Measurements from ENCODE around the gene RIMS4.
A peak's percentile ranks its signal among the peaks of the same experiment; 100 is the strongest.
"Not testable (repeated sequence)": the region's sequence is repeated elsewhere in the genome, so short reads cannot be mapped to it uniquely, and the experiment has no call there.

RIMS4 gene

GRCh38 chr20:44790638-44791393 lies 19.5 kb downstream of the RIMS4 start:
- DNase-seq = no peak

GRCh38 chr20:44788706-44789456 lies 21.5 kb downstream of the RIMS4 start:
- no peak for DNase-seq

GRCh38 chr20:44787299-44787698 lies 23.0 kb downstream of the RIMS4 start:
- no peak for DNase-seq

- DNase-seq = no peak
Observed at GRCh38 chr20:44785768-44786167, 24.6 kb downstream of the RIMS4 start.

- no peak for DNase-seq
Observed at GRCh38 chr20:44784688-44785087, 25.7 kb downstream of the RIMS4 start.

- DNase-seq = no peak
Observed at GRCh38 chr20:44781791-44782190, 28.6 kb downstream of the RIMS4 start.

GRCh38 chr20:44781118-44781517 lies 29.2 kb downstream of the RIMS4 start:
- no peak for DNase-seq

- DNase-seq = peak; percentile 7
Observed at GRCh38 chr20:44780226-44780625, 30.1 kb downstream of the RIMS4 start.

GRCh38 chr20:44776980-44777379 lies 33.4 kb downstream of the RIMS4 start:
- no peak for DNase-seq

GRCh38 chr20:44773070-44773829 lies 37.1 kb downstream of the RIMS4 start:
- DNase-seq = no peak

GRCh38 chr20:44772636-44773035 lies 37.7 kb downstream of the RIMS4 start:
- no peak for DNase-seq

- no peak for DNase-seq
Observed at GRCh38 chr20:44771172-44771535, 39.2 kb downstream of the RIMS4 start.

GRCh38 chr20:44770484-44771171 lies 39.7 kb downstream of the RIMS4 start:
- DNase-seq = no peak

GRCh38 chr20:44769481-44769863 lies 40.9 kb downstream of the RIMS4 start:
- DNase-seq = no peak

- DNase-seq = no peak
Observed at GRCh38 chr20:44768854-44769480, 41.4 kb downstream of the RIMS4 start.

GRCh38 chr20:44768256-44768655 lies 42.1 kb downstream of the RIMS4 start:
- no peak for DNase-seq

GRCh38 chr20:44765701-44766347 lies 44.5 kb downstream of the RIMS4 start:
- no peak for DNase-seq

- no peak for DNase-seq
Observed at GRCh38 chr20:44765091-44765490, 45.3 kb downstream of the RIMS4 start.

GRCh38 chr20:44763798-44764197 lies 46.5 kb downstream of the RIMS4 start:
- not testable (repeated sequence) for DNase-seq

- no peak for DNase-seq
Observed at GRCh38 chr20:44762466-44763140, 47.7 kb downstream of the RIMS4 start.

GRCh38 chr20:44761423-44761822 lies 48.9 kb downstream of the RIMS4 start:
- no peak for DNase-seq
